HCEC 1CT (cell line): ENCODE results near the gene MRPS22.
A peak's percentile ranks its signal among the peaks of the same experiment; 100 is the strongest.
"Not testable (repeated sequence)": the region's sequence is repeated elsewhere in the genome, so short reads cannot be mapped to it uniquely, and the experiment has no call there.

Experiments
- DNase-seq: peaks from one replicate; pipeline ENCODE4 v3.0.0-alpha.2; 2017

Gene MRPS22

GRCh38 chr3:139340784-139341183, 3.0 kb upstream of the MRPS22 start:
- no peak for DNase-seq

DNA sequence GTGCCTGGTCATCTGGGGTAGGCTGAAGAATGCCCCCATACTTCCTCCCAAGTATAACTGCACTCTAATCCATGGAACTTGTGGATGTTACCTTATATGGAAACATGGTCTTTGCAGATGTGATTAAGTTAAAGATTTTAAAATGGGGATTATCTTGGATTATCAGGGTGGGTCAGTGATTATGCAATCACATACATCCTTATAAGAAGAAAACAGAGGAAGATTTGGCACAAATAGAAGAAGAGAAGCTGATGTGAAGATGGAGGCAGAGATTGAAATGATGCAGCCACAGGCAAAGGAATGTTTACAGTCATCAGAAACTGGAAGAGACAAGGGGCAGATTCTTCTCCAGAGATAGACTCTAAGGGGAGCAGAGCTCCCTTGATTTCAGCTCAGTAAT, 1.8 kb upstream of the MRPS22 start:
- no peak for DNase-seq

GRCh38 chr3:139346771-139347170, 3.0 kb downstream of the MRPS22 start:
- no peak for DNase-seq

DNA sequence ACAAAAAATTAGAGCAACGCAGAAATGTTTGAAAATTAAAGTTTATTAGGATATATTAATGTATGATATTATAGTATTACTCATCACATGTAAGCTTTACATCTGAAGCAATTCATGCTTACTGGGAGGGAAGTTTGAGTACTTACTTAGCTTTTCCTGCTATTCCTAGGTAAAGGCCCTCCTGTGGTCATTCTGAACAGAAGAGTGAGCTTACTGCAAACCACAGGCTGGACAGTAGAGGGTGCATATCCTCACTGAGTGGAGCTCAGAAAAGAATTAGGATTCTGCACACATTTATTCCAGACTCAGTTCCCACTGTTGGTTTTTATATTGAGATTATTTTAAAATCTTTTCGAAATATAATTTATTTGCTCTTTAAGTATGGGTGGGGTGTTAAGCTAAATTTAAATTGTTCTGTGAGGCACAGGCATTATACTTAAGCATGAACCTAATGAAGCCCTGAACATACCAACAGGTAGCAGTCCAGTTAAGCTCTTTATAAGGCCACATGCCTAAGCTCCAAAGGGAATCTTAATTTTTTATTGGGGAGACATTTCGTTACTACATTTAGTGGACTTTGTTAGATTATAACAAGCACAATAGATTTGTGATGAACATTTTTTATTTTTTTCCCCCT, 10.2 kb downstream of the MRPS22 start:
- peak; percentile 65 for DNase-seq

DNA sequence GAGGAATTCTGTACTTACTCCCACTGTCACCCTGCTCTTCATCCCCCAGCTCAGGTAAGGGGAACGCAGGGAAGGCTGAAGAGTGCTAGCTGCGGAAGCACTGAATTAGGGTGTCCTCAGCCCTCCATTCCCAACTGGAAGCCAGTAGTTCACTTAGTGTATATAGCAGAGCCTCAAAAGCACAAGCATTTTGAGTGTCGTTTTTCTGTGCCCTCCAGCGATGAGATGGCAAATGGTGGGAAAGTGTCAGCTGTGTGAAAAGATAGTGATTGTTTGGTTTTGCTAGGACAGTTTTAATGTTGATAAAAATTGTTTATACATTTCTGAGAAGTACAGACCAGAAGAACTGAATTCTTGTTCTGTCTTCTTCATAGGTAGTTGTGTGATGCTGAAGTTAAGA, 10.8 kb downstream of the MRPS22 start:
- no peak for DNase-seq

- DNase-seq, result peak; percentile 12
Observed at GRCh38 chr3:139355476-139355875, 11.7 kb downstream of the MRPS22 start.

GRCh38 chr3:139355891-139356290, 12.1 kb downstream of the MRPS22 start:
- no peak for DNase-seq

- no peak for DNase-seq
Observed at GRCh38 chr3:139357899-139358298, 14.1 kb downstream of the MRPS22 start.

DNA sequence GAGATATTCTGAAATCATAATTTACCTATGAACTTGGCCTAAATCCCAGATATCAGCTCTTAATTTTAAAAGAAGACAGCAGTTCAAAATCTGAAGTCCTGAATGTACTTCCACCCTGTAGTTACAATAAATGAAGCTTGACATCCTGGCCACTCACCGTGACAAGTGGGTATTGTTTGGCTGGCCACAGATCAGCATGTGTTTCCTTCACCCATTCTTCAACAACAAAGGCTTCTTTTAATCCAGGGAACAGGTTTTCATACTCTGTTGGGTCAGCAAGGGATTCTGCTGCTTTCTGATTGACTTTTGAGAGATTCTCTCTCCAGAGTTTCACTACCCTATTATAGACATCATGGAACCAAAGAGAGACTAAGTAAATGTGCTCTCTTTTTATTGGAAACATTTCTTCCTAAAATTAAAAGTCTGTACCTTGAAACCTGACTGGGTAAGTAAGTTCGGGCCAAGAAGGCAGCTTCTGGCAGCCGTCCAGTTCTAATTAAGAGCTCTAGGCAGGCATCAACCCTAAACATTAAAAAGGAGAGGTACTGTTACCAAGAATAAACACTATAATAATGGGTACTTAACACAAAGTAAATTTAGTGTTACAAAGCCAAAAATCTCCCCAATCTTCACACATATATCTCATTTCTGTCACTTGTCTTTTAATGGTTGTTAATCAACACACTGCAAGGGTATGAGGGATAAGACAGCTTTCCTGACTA, 15.2 kb downstream of the MRPS22 start:
- DNase-seq, result no peak

GRCh38 chr3:139361276-139361675, 17.5 kb downstream of the MRPS22 start:
- no peak for DNase-seq

GRCh38 chr3:139364549-139364948, 20.7 kb downstream of the MRPS22 start:
- no peak for DNase-seq

GRCh38 chr3:139374099-139374498, 30.3 kb downstream of the MRPS22 start:
- DNase-seq, result no peak

DNA sequence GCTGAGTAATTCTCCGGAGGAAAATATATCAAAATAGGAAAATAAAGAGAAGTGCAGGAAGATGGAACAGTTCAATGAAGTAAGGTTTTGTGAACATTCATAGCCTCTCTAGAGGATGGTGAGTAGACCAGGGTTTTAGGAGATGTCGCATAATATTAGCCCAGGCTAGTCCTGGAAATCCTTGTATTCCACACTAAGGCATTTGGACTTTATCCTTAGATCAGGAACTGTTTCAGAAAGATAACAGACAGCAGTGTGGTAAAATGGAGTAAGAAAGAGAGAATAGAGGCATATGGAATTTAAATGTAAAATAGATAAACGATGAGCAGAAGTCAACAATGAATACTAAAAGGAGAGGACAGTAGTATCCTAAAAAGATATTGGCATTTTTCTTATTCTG, 33.6 kb downstream of the MRPS22 start:
- DNase-seq, result no peak

DNA sequence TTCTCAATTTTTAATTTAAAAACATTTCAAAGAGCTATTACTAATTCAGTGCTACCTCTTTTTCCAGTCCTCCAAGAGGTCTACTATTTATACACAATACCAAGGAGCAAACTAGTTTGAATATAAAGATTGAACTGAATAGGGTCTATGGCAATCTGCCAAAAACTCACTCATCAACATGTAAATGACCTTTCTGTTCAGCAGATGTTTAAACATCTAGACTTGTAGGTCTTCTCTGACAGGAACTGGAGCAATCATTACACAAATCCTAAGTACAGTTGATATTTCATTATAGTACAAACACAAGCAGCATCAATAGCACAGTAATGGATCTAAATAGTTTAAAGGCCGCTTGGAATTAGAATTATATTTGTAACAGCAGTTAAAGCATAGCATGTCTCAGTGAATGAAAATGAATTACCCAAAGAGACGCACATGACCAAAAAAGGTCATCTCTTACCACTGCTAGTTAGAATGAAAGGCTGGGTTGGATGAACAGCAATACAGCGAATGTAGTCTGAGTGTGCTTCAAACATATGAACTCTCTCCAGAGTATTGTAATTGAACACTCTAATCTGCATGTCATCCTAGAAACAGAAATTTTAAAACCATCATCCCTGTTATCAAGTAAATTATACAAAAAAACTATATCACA, 34.9 kb downstream of the MRPS22 start:
- peak; percentile 17 for DNase-seq

GRCh38 chr3:139380575-139380974, 36.8 kb downstream of the MRPS22 start:
- DNase-seq, result no peak

DNA sequence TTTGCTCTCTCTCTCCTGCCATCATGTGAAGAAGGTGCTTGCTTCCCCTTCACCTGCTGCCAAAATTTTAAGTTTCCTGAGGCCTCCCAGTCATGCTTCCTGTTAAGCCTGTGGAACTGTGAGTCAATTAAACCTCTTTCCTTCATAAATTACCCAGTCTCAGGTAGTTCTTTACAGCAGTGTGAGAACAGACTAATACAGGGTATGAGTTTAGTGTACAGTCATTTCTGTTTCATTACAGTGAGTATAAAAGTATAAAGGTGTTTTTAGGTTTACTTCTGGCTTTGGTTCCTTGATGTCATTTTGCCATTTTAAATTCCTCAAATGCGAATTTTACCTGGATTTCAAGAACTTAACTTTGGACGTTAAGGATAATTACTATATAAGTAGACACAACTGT, 38.5 kb downstream of the MRPS22 start:
- DNase-seq, result not testable (repeated sequence)

- DNase-seq, result no peak
Observed at GRCh38 chr3:139388077-139388476, 44.3 kb downstream of the MRPS22 start.

DNA sequence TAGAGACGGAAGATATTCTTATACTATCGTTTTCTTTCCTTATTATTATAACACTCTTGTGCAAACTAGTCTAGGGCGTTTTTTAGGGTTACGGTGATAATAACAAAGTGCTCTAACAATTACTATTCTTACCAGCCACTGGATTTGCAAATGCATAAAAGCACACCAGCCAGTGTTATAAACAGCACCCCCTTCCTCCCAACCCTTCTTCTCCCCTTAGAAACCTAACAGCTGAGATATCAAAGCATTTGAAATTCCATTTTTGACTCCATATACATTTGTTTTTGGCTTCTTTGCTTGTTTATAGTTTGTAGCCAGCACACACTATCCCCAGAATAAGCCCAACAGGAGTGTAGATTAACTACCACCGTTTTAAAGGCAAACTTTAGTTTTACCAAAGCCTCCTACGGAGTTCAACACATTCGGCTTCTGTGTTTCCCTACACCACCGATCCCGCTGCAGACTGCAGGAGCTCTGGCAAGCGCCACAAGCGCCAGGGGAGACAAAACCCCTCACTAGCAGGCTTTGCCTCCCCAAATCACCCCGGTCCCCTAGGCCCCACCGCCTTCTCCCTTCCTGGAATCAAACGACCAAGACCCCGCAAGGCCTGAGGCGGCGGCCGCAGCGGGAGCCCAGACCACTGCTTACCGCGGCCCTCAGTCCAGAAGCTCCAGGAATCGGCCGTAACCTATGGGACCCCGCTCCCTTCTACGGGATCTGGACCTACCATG, 45.2 kb downstream of the MRPS22 start:
- no peak for DNase-seq

DNA sequence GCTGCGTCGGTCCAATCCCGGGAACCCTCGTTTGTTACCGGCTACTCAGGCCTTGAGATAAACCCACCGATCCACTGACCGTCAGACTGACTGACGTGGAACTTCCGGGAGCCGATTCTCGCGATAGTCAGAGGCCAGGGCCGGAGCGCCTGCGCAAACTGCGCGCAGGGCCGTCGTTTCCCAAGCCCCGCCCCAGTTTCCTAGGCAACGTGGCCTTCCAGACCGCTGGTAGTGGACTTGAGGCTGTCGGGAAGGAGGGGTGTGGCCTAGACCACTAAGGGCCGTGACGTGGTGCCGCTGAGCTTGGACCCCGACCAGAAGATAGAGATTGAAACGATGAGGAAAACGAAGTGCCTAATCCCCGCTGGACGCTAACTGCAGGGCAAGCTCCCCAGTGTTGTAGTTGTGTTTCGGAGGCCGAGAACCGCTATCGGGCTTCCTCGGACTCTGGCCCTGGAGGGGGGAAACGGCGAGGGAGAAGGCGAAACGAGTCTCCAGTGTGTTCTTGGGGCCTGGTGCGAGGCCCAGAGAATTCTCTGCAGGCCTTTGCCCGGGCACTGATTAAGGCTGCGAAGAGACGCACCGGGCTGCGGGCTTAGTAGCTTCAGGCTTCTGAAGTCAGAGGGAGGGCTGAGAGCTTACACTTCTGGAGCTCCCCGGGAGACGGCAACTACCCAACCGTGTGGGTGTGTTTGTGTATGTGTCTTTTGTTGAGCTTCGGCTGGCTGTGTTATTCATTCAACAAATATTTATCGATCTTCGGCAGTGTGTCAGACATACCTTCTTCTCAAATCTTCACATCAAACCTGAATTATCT, 45.9 kb downstream of the MRPS22 start, which contains the start of gene COPB2:
Gene COPB2 (minus strand): TSS at position 96 of the 817 bp plus-strand sequence. CDS start 97 bp downstream, outside the sequence.
- DNase-seq, result peak; percentile 98

- DNase-seq, result no peak
Observed at GRCh38 chr3:139394116-139394515, 50.3 kb downstream of the MRPS22 start.

GRCh38 chr3:139396707-139397106, 52.9 kb downstream of the MRPS22 start:
- DNase-seq, result no peak

DNA sequence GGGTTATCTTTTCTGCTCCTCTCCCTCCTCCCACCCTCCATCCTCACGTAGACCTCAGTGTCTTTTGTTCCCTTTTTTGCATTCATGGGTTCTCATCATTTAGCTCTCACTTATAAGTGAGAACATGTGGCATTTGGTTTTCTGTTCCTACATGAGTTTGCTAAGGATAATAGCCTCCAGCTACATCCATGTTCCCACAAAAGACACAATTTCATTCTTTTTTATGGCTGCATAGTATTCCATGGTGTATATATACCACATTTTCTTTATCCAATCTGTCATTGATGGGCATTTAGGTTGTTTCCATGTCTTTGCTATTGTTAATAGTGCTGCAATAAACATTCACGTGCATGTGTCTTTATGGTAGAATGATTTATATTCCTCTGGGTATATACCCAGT, 57.3 kb downstream of the MRPS22 start:
- not testable (repeated sequence) for DNase-seq
